ENCODE measurements around the gene CEP128. TPM values are rescaled to one million over a fixed set of nuclear protein-coding genes. Genes with fewer than 3 reads are reported as not detected.
A peak's percentile ranks its signal among the peaks of the same experiment; 100 is the strongest.

The CEP128 gene
- total RNA-seq, 1 donor from 2014 or later, result 9.7 TPM

DNA sequence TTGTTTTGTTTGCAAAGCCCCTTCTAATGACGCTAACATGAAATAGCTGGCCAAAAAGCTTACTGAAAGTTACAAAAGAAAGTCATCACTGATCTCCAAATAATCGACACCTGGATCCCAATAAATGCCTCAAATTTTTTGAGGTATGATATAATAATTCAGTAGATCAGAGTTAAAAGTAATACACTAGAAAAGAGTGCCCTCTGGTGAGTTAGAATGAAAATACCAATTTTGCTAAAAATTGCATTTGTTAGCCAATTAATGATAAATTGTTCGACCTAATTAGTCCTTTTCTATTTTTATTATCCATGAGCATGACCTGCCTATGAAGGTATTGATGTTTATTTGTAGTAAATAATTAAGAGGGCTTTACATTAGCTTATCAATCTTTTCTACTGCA lies 78.6 kb downstream of the CEP128 start:
- Mint-ChIP-seq H3K36me3 (ENCODE audit: unreplicated experiment) (peaks cover 11% of the 10 kb centered on the region), H3K9me3 (ENCODE audit: unreplicated experiment) (peaks cover 8% of the 10 kb centered on the region), H3K4me1 (ENCODE audit: unreplicated experiment) (peaks cover 18% of the 10 kb centered on the region), H3K27me3 (ENCODE audit: unreplicated experiment) (no peaks in the 10 kb centered on the region), H3K27ac (ENCODE audit: unreplicated experiment) (peak overlapping the region; percentile 87), H3K4me3 (ENCODE audit: unreplicated experiment) (no peak overlapping the region)
- no peak for DNase-seq (ENCODE audit: extremely low spot score, unreplicated experiment)
- TF ChIP-seq, protein P1, sequence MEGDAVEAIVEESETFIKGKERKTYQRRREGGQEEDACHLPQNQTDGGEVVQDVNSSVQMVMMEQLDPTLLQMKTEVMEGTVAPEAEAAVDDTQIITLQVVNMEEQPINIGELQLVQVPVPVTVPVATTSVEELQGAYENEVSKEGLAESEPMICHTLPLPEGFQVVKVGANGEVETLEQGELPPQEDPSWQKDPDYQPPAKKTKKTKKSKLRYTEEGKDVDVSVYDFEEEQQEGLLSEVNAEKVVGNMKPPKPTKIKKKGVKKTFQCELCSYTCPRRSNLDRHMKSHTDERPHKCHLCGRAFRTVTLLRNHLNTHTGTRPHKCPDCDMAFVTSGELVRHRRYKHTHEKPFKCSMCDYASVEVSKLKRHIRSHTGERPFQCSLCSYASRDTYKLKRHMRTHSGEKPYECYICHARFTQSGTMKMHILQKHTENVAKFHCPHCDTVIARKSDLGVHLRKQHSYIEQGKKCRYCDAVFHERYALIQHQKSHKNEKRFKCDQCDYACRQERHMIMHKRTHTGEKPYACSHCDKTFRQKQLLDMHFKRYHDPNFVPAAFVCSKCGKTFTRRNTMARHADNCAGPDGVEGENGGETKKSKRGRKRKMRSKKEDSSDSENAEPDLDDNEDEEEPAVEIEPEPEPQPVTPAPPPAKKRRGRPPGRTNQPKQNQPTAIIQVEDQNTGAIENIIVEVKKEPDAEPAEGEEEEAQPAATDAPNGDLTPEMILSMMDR (IDR thresholded peaks at IDR 0.05), result peak; percentile 65

DNA sequence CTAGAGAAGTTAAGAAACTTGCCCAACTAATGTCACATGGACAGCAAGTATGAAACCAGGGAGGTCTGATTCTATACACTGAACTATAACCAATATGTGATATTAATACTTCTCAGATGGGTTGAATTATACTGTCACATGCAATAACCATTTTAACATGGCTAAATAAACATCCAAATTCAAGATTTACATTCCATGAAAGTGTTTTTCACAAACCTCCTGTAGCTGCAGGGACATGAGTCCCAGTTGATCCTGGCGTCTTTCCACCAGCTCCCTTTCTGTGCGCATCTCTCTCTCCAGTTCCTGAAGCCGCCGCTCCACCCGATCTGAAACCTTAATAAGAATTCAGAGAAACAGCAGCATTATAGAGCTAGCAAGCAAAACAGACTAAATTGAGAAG lies 79.0 kb downstream of the CEP128 start:
- Mint-ChIP-seq H3K4me3 (ENCODE audit: unreplicated experiment) (peak overlapping the region; percentile 23), H3K27ac (ENCODE audit: unreplicated experiment) (peak overlapping the region; percentile 87), H3K36me3 (ENCODE audit: unreplicated experiment) (peaks cover 9% of the 10 kb centered on the region), H3K27me3 (ENCODE audit: unreplicated experiment) (no peaks in the 10 kb centered on the region), H3K4me1 (ENCODE audit: unreplicated experiment) (peaks cover 18% of the 10 kb centered on the region), H3K9me3 (ENCODE audit: unreplicated experiment) (peaks cover 4% of the 10 kb centered on the region)
- no peak for DNase-seq (ENCODE audit: extremely low spot score, unreplicated experiment)
- TF ChIP-seq, protein P1 (IDR thresholded peaks at IDR 0.05), result no peak

DNA sequence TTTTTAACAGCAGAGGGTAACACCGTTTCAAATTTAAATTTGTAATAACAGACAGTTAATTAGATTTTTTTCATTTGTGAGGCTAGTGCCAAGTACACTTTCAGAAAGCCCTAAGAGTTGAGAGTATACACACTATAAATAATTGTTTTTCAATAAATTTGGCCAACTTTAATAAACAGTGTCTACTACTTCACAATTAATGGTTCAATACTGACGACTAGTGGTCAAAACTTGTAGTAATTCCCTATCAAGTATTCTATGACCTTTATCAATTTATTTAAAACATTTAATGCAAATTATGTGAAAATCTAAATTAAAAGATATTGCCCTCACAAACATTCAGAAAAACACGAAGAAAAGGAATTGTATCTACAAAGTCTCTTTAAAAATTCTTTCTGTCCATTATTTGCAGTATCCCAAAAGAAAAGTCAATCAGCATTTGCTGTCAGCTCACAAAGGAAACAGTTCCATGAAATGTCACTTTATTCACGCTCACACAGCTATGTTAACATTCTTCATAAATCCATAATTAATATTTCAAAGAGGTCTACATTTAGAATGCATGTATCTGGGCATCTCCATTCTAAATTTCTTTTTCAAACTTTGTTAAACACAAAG lies 91.2 kb downstream of the CEP128 start:
- Mint-ChIP-seq H3K27ac (ENCODE audit: unreplicated experiment) (peak overlapping the region; percentile 73), H3K4me1 (ENCODE audit: unreplicated experiment) (peaks cover 46% of the 10 kb centered on the region), H3K9me3 (ENCODE audit: unreplicated experiment) (no peaks in the 10 kb centered on the region), H3K27me3 (ENCODE audit: unreplicated experiment) (no peaks in the 10 kb centered on the region), H3K4me3 (ENCODE audit: unreplicated experiment) (peak overlapping the region; percentile 50), H3K36me3 (ENCODE audit: unreplicated experiment) (peaks cover 9% of the 10 kb centered on the region)
- DNase-seq (ENCODE audit: extremely low spot score, unreplicated experiment), result no peak
- TF ChIP-seq, protein P1 (IDR thresholded peaks at IDR 0.05), result peak; percentile 74

GRCh38 chr14:80847070-80847469 lies 94.5 kb downstream of the CEP128 start:
- Mint-ChIP-seq H3K4me3 (ENCODE audit: unreplicated experiment) (no peak overlapping the region), H3K27ac (ENCODE audit: unreplicated experiment) (no peak overlapping the region), H3K4me1 (ENCODE audit: unreplicated experiment) (peaks cover 58% of the 10 kb centered on the region), H3K36me3 (ENCODE audit: unreplicated experiment) (peaks cover 9% of the 10 kb centered on the region), H3K9me3 (ENCODE audit: unreplicated experiment) (peaks cover 4% of the 10 kb centered on the region), H3K27me3 (ENCODE audit: unreplicated experiment) (no peaks in the 10 kb centered on the region)
- TF ChIP-seq, protein P1 (IDR thresholded peaks at IDR 0.05), result no peak
- DNase-seq (ENCODE audit: extremely low spot score, unreplicated experiment), result no peak

- Mint-ChIP-seq H3K4me1 (ENCODE audit: unreplicated experiment) (peaks cover 57% of the 10 kb centered on the region), H3K27ac (ENCODE audit: unreplicated experiment) (no peak overlapping the region), H3K36me3 (ENCODE audit: unreplicated experiment) (peaks cover 10% of the 10 kb centered on the region), H3K27me3 (ENCODE audit: unreplicated experiment) (no peaks in the 10 kb centered on the region), H3K4me3 (ENCODE audit: unreplicated experiment) (no peak overlapping the region), H3K9me3 (ENCODE audit: unreplicated experiment) (peaks cover 6% of the 10 kb centered on the region)
- TF ChIP-seq, protein P1 (IDR thresholded peaks at IDR 0.05), result no peak
- no peak for DNase-seq (ENCODE audit: extremely low spot score, unreplicated experiment)
These were observed 95.7 kb downstream of the CEP128 start for GRCh38 chr14:80845856-80846255.
